Right ventricle myocardium inferior (tissue), 1 donor: ENCODE data around the gene URB1. TPM values are rescaled to one million over a fixed set of nuclear protein-coding genes. Genes with fewer than 3 reads are reported as not detected.

Experiments
- ATAC-seq: fragments of 200-7000 bp; cut with Tn5 transposase; one replicate; pipeline ENCODE4 v1.9.1; 2020; ENCODE audit warnings: mild to moderate bottlenecking, moderate library complexity
- DNase-seq: peaks from one replicate; pipeline ENCODE4 v3.0.0; 2021; ENCODE audit errors: missing footprints
- intact Hi-C: fragments of 100-400 bp; cut with DNase I; formaldehyde crosslinking; loops from one replicate; pipeline ENCODE4 v1.11.0; 2022
- total RNA-seq: library from RNA; stranded (reverse); fragmentation: NEBNext Ultra II Directional; extraction: Animal tissue kit (Norgen Biotek cat#: 25700); gene quantifications from one replicate; pipeline ENCODE4 v1.2.1, GENCODE V29; 2021
- donor health status: DM: no; HTN: yes; CAD: no; lungs with severe emphysema.

Gene URB1
- total RNA-seq, 1 donor from 2014 or later, result 11.6 TPM

- intact Hi-C loops, result no loop called here
- DNase-seq (no peak), ATAC-seq (no peak)
Measured at GRCh38 chr21:32353002-32353711, 39.7 kb downstream of the URB1 start.

- intact Hi-C loops, result no loop called here
- no peak for ATAC-seq
- no peak for DNase-seq
Measured at GRCh38 chr21:32352526-32352925, 40.3 kb downstream of the URB1 start.

- DNase-seq (no peak), ATAC-seq (no peak)
- intact Hi-C loops, result no loop called here
Measured at GRCh38 chr21:32351428-32351827, 41.4 kb downstream of the URB1 start.

DNA sequence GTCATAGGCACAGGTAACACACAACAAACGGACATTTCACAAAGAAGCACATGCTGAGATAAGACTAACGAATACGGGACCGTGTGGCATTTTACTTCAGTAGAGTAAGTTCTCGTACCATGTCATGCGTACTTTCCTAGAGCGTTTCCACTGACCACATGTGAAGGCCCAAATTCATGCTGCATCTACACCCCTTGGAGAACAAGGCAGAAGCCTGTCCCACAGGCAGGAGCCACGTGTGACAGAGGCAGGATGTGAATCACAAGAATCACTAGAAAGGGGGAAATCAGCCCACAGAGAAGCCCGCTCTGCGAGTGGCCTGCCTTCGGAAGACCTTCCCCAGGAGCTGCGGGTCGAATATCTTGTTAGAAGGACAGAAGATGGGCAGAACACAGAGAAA lies 41.8 kb downstream of the URB1 start:
- intact Hi-C loops, result no loop called here
- ATAC-seq, result no peak
- DNase-seq, result no peak

DNA sequence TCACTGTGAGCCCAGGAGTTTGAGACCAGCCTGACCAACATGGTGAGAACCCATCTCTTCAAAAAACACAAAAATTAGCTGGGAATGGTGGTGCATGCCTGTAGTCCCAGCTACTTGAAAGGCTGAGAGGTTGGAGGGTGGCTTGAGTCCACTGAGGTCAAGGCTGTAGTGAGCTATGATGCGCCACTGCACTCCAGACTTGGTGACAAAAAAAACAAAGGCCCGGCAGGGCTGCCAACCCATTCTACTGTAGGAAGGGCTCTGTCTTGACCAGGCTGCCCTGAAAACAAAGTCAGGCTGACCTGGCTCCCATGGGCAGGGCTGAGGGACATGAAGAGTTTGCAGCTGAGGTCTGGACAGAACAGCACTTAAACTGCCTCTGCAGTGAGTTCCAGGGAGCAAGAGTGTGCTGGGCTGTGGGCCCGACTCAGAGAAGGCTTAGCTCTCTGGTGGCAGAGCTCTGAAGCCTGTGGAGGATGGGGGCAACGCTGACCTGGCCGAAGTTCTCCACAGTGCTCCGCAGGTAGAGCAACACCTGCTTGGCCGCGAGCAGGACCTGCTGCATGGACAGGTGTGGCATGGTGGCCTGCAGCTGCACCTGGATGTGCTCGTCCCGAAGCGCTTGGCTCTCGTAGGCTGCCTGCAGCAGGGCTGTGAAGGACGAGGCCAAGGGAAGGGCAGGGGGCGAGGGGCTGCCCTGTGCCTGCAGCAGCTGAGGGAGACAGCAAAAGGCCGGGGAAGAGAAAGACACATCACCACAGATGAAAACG lies 42.4 kb downstream of the URB1 start:
- no peak for ATAC-seq
- no peak for DNase-seq
- intact Hi-C loops, result no loop called here

DNA sequence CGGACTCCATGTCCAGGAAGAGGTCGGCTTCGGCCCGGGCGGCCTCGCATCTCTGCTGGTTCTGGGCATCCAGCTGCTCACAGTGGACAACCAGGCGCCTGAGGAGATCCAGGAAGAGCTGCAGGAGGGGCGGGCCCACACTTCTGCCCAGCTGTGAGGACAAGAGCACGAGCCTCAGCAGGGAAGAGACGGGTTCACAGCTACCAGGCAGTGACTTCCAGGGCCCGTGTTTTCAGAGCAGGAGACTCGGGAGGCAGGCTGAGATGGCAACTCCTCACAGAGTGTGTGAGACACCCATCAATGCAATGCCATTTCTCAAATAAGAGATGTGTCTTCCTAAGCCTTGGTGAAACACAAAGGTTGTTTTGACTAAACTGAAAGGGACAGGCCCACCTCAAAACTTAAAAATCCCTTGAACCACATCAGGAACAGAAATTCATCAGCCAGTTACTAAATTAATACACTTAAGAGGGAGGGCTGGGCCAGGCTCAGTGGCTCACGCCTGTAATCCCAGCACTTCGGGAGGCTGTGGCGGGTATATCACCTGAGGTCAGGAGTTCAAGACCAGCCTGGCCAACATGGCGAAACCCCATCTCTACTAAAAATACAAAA lies 43.4 kb downstream of the URB1 start:
- DNase-seq (no peak), ATAC-seq (no peak)
- intact Hi-C loops, result no loop called here

DNA sequence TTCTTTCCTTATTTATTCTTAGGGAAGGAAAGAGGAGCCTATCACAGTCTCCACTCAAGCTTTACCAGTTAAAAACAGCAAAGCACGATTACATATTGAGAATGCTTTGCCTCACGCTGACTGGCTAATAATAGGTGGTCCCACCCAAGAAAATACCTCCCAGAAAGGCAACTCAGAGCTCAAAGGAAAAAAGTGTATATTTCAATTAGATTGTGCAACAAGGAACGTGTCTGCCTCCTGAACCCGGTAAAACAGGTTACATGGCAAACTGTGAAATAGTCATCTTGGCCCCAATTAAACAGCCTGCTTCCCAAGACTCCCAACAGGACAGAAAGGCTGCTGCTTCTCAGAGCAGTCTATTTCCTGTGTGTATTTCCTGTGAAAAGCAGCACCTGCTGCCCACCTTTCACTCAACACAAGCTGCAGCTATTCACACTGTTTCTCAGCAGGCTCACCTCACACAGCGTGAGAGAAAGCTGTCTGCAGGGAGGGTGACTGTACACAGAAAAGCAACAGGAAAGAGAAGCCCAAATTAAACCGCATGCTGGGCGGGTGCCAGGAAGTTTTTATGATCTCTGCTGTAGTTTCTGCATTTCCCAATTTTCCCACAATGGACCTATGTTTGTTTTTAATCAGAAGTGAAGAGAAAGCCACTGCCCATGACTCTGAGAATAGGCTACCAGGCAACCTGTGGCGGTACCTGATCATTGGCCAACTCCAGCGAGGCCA lies 44.0 kb downstream of the URB1 start:
- intact Hi-C loops, result no loop called here
- ATAC-seq (no peak), DNase-seq (no peak)

GRCh38 chr21:32347977-32348376 lies 44.8 kb downstream of the URB1 start:
- ATAC-seq (no peak), DNase-seq (no peak)
- intact Hi-C loops, result no loop called here

- no peak for DNase-seq
- no peak for ATAC-seq
- intact Hi-C loops, result no loop called here
Measured at GRCh38 chr21:32347351-32347750, 45.5 kb downstream of the URB1 start.

DNA sequence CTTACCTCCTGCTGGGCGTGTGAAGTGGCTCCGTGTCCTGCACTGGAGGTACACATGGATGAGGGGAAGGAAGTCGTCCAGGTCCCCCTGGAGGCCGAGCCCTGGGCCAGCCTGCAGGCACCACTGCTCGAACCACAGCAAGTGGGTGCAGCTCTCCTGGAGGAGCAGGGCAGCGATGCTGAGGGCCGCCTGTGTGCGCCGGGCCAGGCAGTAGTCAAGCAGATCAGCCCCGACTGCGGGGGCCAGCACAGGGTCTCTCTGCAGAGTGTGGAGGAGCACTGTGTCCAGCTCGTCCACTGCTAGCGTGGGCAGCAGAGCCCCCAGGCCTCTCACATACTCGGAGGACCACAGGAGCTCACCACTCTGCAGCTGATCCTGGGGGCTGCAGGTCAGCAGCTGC lies 45.9 kb downstream of the URB1 start:
- intact Hi-C loops, result no loop called here
- ATAC-seq, result no peak
- DNase-seq, result no peak

- ATAC-seq (no peak), DNase-seq (no peak)
- intact Hi-C loops, result no loop called here
Measured at GRCh38 chr21:32340863-32341848, 51.7 kb downstream of the URB1 start.

DNA sequence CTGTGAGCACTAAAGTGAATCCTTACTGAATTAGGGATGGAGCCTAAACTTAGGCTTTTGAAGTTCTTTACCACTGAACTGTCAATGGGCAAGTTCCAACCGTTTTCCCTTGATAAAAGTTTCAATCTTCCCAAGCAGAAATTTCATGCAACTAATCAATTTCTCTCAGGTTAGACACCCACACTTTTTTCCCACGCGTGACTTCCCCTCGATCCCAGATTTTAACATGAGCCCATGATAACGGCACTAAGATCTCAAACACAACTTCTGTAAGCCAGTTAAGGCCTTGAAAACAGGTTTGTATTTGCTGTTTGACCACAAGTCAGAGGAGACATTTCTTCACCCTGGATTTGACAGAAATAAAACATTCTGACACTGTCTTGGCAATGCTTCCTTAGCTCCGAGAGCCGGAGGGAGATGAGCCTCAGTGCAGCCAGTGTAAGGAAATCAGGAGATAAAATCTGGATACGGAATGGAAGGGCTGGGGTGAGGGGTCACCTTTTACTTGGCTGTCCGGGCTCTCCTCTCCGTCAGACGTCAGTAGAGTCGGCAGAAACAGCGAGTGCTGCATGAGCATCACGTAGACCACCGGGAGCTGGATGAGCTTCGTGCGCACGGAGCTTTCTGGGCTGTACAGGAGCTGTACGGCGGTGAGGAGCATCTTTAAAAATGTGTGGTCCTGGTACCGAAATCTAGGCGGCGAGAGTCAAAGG lies 54.4 kb downstream of the URB1 start:
- intact Hi-C loops, result no loop called here
- DNase-seq (no peak), ATAC-seq (no peak)

GRCh38 chr21:32337206-32337605 lies 55.6 kb downstream of the URB1 start:
- ATAC-seq, result no peak
- DNase-seq, result no peak
- intact Hi-C loops, result no loop called here

DNA sequence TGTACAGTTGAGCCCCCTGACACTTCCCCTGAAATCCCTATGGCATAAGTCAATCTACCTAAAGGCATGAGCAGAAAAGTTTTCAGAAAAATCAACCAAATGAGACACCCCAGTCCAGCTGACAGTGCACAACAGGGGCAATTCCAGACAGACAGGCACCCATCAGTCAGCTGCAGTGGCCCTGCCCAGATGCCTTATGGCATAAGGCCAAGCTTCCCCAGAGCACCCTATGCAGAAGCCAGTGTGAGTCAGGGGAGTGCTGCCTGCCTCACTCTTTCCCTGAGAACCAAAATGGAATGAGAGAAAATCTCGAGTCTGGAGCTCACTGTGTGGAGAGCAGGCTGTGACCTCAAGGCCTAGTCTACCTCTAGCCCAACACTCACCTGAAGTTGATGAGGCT lies 56.1 kb downstream of the URB1 start:
- no peak for DNase-seq
- intact Hi-C loops, result no loop called here
- ATAC-seq, result no peak

GRCh38 chr21:32335601-32336575 lies 56.9 kb downstream of the URB1 start:
- ATAC-seq, result peak; percentile 15
- intact Hi-C loops, result no loop called here
- DNase-seq, result no peak

DNA sequence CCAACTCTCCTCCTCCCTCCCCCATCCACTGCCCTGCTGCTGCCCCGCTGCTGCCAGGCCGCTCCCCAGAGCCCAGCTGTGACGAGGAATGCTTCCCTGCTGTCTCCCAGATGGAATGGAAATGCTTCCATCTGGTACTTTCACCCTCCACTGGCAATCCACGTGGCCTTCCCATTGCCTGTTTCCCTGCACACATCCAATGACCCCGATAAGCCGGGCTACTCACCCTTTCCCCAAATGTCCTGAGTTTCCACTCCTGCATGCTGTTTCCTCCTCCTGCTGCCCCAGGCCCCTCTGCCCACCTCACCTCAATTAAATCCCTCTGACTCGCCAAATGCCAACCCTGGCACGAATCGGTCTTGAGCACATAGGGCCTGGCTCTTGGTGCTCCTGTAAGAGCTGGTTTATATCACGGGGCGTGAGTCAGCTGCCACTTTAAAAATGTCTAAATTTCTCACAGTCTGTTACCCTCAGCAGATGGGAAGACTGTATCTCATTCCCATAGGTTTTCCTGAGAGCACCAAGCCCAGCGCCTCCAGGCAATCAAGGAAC lies 57.8 kb downstream of the URB1 start:
- intact Hi-C loops, result no loop called here
- ATAC-seq (no peak), DNase-seq (no peak)
